Pancreas (tissue), 10 donors: Measurements from ENCODE around the gene ZC3H4. TPM values are rescaled to one million over a fixed set of nuclear protein-coding genes. Genes with fewer than 3 reads are reported as not detected.

Experiments
- ATAC-seq, 4 donors: fragments of 200-7000 bp; cut with Tn5 transposase; one replicate each; pipeline versions ENCODE4 v1.8.0 to v1.9.1; 2020; ENCODE audit warnings: mild to moderate bottlenecking in 4 of 4, moderate library complexity in 4 of 4
- DNase-seq, 6 donors: peaks; one replicate each; pipeline ENCODE4 v3.0.0-alpha.2; 2020
- FAIRE-seq: peaks from 2 replicates; lab custom pipeline; 2012; peaks lifted over from hg19 to GRCh38; lab: Jason Lieb, UNC
- H3K27ac ChIP-seq, 4 donors: fragments of 200-600 bp; sonication (generic); 1 replicate in 3 of 4; 2 replicates in 1 of 4; pipeline versions ENCODE4 v1.5.0 to v1.8.0; 2020
- H3K27me3 ChIP-seq, 4 donors: fragments of 200-600 bp; one replicate each; pipeline ENCODE4 v1.8.0; 2021
- H3K36me3 ChIP-seq, 3 donors: fragments of 200-600 bp; sonication (generic) in 1 of 3; one replicate each; pipeline versions ENCODE4 v1.5.0 to v1.8.0; 2020 to 2021
- H3K4me1 ChIP-seq, 3 donors: fragments of 200-600 bp; one replicate each; pipeline ENCODE4 v1.8.0; 2021
- H3K4me3 ChIP-seq, 4 donors: fragments of 200-600 bp; sonication (generic) in 2 of 4; one replicate each; pipeline versions ENCODE4 v1.5.0 to v1.8.0; 2020 to 2021
- H3K9me3 ChIP-seq, 4 donors: fragments of 200-600 bp; one replicate each; pipeline ENCODE4 v1.8.0; 2021
- CTCF ChIP-seq, 4 donors: fragments of 200-600 bp; sonication (generic) in 3 of 4; IDR thresholded peaks; one replicate each; pipeline versions ENCODE4 v1.5.0 to v1.8.0; 2021; ENCODE audit warnings: antibody characterized with exemption in 4 of 4
- WGBS, 2 donors: extraction: QIAGEN DNeasy Blood & Tissue Kit; methylation state at CpG; one replicate each; pipeline ENCODE4 v1.1.7; 2013; 5-methylcytosine and 5-hydroxymethylcytosine counted together
- intact Hi-C, 3 donors: fragments of 100-400 bp; cut with DNase I; formaldehyde crosslinking; loops; one replicate each; pipeline versions ENCODE4 v1.11.1 to v1.14.2; 2022
- polyA plus RNA-seq, 2 donors: library from polyadenylated mRNA; stranded (reverse); fragments of 200-250 nt; gene quantifications; one replicate each; pipeline ENCODE4 v1.2.3, GENCODE V29; 2013
- total RNA-seq, 6 donors: library from RNA; stranded (reverse); fragmentation: NEBNext Ultra II Directional in 4 of 6; extraction: Animal tissue kit (Norgen Biotek cat#: 25700) in 4 of 6; gene quantifications; one replicate each; pipeline versions ENCODE4 v1.2.1 to v1.2.4, GENCODE V29; 2021 to 2023
- donor health status: healthy with polysubstance abuse.
- donor health status: DM: no; HTN: no; CAD: no; lungs with moderate emphysema.
- donor health status: DM: no; HTN: no; CAD: no.
- donor health status: control.
- donor health status: control.
- donor health status: Bipolar disorder and iron deficiency.
- donor health status: DM: yes; HTN: yes; CAD: no.
- donor health status: DM: no; HTN: no; CAD: no.
- donor health status: DM: no; HTN: no; CAD: no.
- donor health status: DM: yes; HTN: yes; CAD: no.

ZC3H4 gene
- total and polyA plus RNA-seq, 8 donors = 8.1 to 30.4 (median 19.1) TPM

- WGBS, 2 donors = 92 to 95% methylated on average over 34 to 36 of the region's 36 CpGs
- ATAC-seq (peak in 1 of 4 donors; percentile 4), FAIRE-seq (no peak), DNase-seq (peak in 1 of 6 donors; percentile 72)
- Histone ChIP-seq H3K4me3 (no peak overlapping the region), H3K4me1 (no peaks in the 10 kb centered on the region), H3K27ac (no peak overlapping the region), H3K9me3 (no peaks in the 10 kb centered on the region), H3K27me3 (no peaks in the 10 kb centered on the region), H3K36me3 (peaks cover 9 to 49% (median 13%) of the 10 kb centered on the region in 3 donors)
- intact Hi-C loops = no loop called here
- no peak for TF ChIP-seq CTCF (IDR thresholded peaks at IDR 0.05)
Measured at GRCh38 chr19:47067215-47067847, 46.2 kb downstream of the ZC3H4 start.

GRCh38 chr19:47066376-47067214 lies 47.0 kb downstream of the ZC3H4 start:
- WGBS, 2 donors = 93 to 94% methylated on average over 56 to 61 of the region's 61 CpGs
- TF ChIP-seq CTCF (IDR thresholded peaks at IDR 0.05) = no peak

GRCh38 chr19:47065242-47065641 lies 48.3 kb downstream of the ZC3H4 start:
- 88 to 91% methylated on average over 11 of the region's 11 CpGs for WGBS, 2 donors
- ATAC-seq = no peak
- H3K36me3 ChIP-seq = peaks cover 0 to 31% (median 2%) of the 10 kb centered on the region in 3 donors

More at GRCh38 chr19:47066376-47067214, 47.0 kb downstream of the ZC3H4 start:
- intact Hi-C loops = no loop called here
- Histone ChIP-seq H3K27me3 (no peaks in the 10 kb centered on the region), H3K27ac (no peak overlapping the region), H3K9me3 (no peaks in the 10 kb centered on the region), H3K4me1 (no peaks in the 10 kb centered on the region), H3K4me3 (no peak overlapping the region), H3K36me3 (peaks cover 6 to 43% (median 7%) of the 10 kb centered on the region in 3 donors)
- peak in 1 of 6 donors; percentile 75 for DNase-seq
- no peak for FAIRE-seq
- peak in 1 of 4 donors; percentile 8 for ATAC-seq

GRCh38 chr19:47063874-47064273 lies 49.7 kb downstream of the ZC3H4 start:
- Histone ChIP-seq H3K9me3 (no peaks in the 10 kb centered on the region), H3K36me3 (peaks cover 0 to 27% (median 0%) of the 10 kb centered on the region in 3 donors), H3K4me3 (no peak overlapping the region), H3K4me1 (no peaks in the 10 kb centered on the region), H3K27ac (no peak overlapping the region), H3K27me3 (no peaks in the 10 kb centered on the region)
- ATAC-seq = no peak
- 86 to 87% methylated on average over 6 of the region's 6 CpGs for WGBS, 2 donors
- TF ChIP-seq CTCF (IDR thresholded peaks at IDR 0.05) = no peak
- intact Hi-C loops = no loop called here
- no peak for FAIRE-seq
- DNase-seq = peak in 1 of 6 donors; percentile 28

More at GRCh38 chr19:47065242-47065641, 48.3 kb downstream of the ZC3H4 start:
- FAIRE-seq (no peak), DNase-seq (peak in 1 of 6 donors; percentile 50)
- Histone ChIP-seq H3K4me3 (no peak overlapping the region), H3K4me1 (no peaks in the 10 kb centered on the region), H3K27me3 (no peaks in the 10 kb centered on the region), H3K27ac (no peak overlapping the region), H3K9me3 (no peaks in the 10 kb centered on the region)
- TF ChIP-seq CTCF (IDR thresholded peaks at IDR 0.05) = no peak
- intact Hi-C loops = no loop called here
